PFSK-1 (cell line): ENCODE results near the gene DPH7.

Experiments used
- POLR2AphosphoS5 ChIP-seq: IDR thresholded peaks from 2 replicates; pipeline ENCODE4 v1.6.1; 2012; ENCODE audit warnings: low read depth, mild to moderate bottlenecking, control low read depth, low read length, moderate library complexity
- SIN3A ChIP-seq: IDR thresholded peaks from 2 replicates; pipeline ENCODE4 v1.6.1; 2012; ENCODE audit warnings: mild to moderate bottlenecking, low read length, moderate library complexity, borderline replicate concordance; ENCODE audit not compliant: insufficient read depth
- TAF1 ChIP-seq: IDR thresholded peaks from 2 replicates; pipeline ENCODE4 v1.6.1; 2012; ENCODE audit warnings: low read length, control low read depth, borderline replicate concordance; ENCODE audit not compliant: insufficient read depth

GRCh38 chr9:137531099-137531765, 47.5 kb downstream of the DPH7 start:
- no peak for TF ChIP-seq TAF1
- no peak for TF ChIP-seq SIN3A
- no peak for TF ChIP-seq POLR2AphosphoS5
